ENCODE measurements around the gene PEAR1. TPM values are rescaled to one million over a fixed set of nuclear protein-coding genes. Genes with fewer than 3 reads are reported as not detected.

Gene PEAR1
- total RNA-seq, 1 experiment from 2014 or later, result 9.8 TPM

DNA sequence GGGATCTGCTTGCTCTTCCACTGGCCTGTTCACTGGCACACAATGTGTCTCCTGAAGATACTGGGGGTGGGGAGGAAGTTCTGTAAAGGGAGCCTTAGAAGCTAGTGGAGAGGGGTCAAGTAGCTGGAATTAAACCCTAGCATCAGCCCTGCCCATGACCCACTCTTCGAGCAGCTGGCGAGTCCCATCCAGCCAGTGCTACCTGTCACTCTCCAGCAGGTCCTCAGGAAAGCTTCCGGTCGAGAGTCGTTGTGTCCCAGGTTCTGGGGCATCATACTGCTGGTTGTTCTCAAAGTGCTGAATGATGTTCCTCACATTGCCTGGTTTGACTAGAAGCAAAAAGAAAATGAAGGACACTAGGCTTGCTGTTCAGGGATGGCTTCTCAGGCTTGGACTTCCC lies 57.9 kb downstream of the PEAR1 start:
- POLR2A ChIA-PET (ENCODE audit: unreplicated experiment), result no interaction called here
- Histone ChIP-seq H3K4me1 (replicated peaks; ENCODE audit: insufficient read depth) (peaks cover 9% of the 10 kb centered on the region), H3K36me3 (ENCODE audit: low read depth) (peaks cover 24% of the 10 kb centered on the region), H3F3A (ENCODE audit: insufficient read depth, low read depth) (no peaks in the 10 kb centered on the region; the same call in 1 of the 2 replicates), H3K27ac (no peak overlapping the region), H3K9me3 (ENCODE audit: insufficient read depth, low read depth) (no peaks in the 10 kb centered on the region), H4K20me1 (ENCODE audit: insufficient read depth) (no peaks in the 10 kb centered on the region), H3K27me3 (ENCODE audit: insufficient read depth, low read depth) (no peaks in the 10 kb centered on the region), H3K4me2 (no peak overlapping the region), H3K4me3 (no peak overlapping the region), H3K79me2 (ENCODE audit: low read depth) (no peaks in the 10 kb centered on the region), H3K9me2 (ENCODE audit: insufficient read depth) (no peaks in the 10 kb centered on the region), H2AFZ (no peak overlapping the region)
- intact Hi-C loops (cut with micrococcal nuclease; ENCODE audit: unreplicated experiment), result loop anchor here (10.0 kb wide), 1 partner anchor 123 kb away; no protein-coding TSS in a partner anchor
- no peak for TF ChIP-seq EZH2 (IDR thresholded peaks at IDR 0.05; ENCODE audit: low read depth)
- TF ChIP-seq, protein P1, sequence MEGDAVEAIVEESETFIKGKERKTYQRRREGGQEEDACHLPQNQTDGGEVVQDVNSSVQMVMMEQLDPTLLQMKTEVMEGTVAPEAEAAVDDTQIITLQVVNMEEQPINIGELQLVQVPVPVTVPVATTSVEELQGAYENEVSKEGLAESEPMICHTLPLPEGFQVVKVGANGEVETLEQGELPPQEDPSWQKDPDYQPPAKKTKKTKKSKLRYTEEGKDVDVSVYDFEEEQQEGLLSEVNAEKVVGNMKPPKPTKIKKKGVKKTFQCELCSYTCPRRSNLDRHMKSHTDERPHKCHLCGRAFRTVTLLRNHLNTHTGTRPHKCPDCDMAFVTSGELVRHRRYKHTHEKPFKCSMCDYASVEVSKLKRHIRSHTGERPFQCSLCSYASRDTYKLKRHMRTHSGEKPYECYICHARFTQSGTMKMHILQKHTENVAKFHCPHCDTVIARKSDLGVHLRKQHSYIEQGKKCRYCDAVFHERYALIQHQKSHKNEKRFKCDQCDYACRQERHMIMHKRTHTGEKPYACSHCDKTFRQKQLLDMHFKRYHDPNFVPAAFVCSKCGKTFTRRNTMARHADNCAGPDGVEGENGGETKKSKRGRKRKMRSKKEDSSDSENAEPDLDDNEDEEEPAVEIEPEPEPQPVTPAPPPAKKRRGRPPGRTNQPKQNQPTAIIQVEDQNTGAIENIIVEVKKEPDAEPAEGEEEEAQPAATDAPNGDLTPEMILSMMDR (conservative IDR thresholded peaks at IDR 0.05), result no peak
- DNase-seq, result no peak
- CTCF ChIA-PET, result no interaction called here
- BruUV-seq (replicated peaks), result no TSS peak

DNA sequence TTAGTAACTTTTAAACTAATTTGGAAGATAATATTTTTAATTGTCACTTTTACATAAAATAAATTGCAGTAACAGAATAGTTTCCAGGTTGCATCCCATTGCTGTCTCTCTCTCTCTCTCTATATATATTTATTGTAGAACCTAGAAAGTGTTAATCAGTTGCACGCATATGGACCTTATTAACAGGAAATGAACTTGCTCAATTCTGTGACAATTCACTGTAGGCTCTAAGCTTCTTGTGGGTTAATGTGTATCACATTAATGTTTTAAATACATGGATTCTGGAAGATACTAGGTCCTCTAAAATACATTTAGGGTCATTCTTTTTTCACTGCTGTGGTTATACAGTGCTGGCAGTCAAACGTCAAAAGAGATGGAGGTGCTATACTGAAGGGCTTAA lies 60.1 kb downstream of the PEAR1 start:
- no peaks in the 10 kb centered on the region for H3K9me3 ChIP-seq (ENCODE audit: insufficient read depth, low read depth)
- H3K4me2 ChIP-seq, result no peak overlapping the region
- no peaks in the 10 kb centered on the region for H4K20me1 ChIP-seq (ENCODE audit: insufficient read depth)
- H3K9me2 ChIP-seq (ENCODE audit: insufficient read depth), result no peaks in the 10 kb centered on the region
- intact Hi-C loops (cut with micrococcal nuclease; ENCODE audit: unreplicated experiment), result loop anchor here (10.0 kb wide), 1 partner anchor 121 kb away; no protein-coding TSS in a partner anchor
- H3K79me2 ChIP-seq (ENCODE audit: low read depth), result no peaks in the 10 kb centered on the region
- ChIA-PET CTCF (no interaction called here), POLR2A (ENCODE audit: unreplicated experiment) (no interaction called here)
- no peak for DNase-seq
- TF ChIP-seq, protein P1 (conservative IDR thresholded peaks at IDR 0.05), result no peak
- no peak for TF ChIP-seq EZH2 (IDR thresholded peaks at IDR 0.05; ENCODE audit: low read depth)
- H3K27ac ChIP-seq, result no peak overlapping the region
- H3F3A ChIP-seq (ENCODE audit: insufficient read depth, low read depth), result peaks cover 17% of the 10 kb centered on the region
- no TSS peak for BruUV-seq (replicated peaks)
- H3K27me3 ChIP-seq (ENCODE audit: insufficient read depth, low read depth), result no peaks in the 10 kb centered on the region
- peaks cover 24% of the 10 kb centered on the region for H3K36me3 ChIP-seq (ENCODE audit: low read depth)
- no peak overlapping the region for H3K4me3 ChIP-seq
- no peak overlapping the region for H2AFZ ChIP-seq
- peaks cover 27% of the 10 kb centered on the region for H3K4me1 ChIP-seq (replicated peaks; ENCODE audit: insufficient read depth)

GRCh38 chr1:156956333-156956732 lies 62.8 kb downstream of the PEAR1 start:
- Histone ChIP-seq H3K9me3 (ENCODE audit: insufficient read depth, low read depth) (no peaks in the 10 kb centered on the region), H3K9me2 (ENCODE audit: insufficient read depth) (no peaks in the 10 kb centered on the region), H3K4me2 (peak overlapping the region; percentile 76), H3K4me1 (replicated peaks; ENCODE audit: insufficient read depth) (peaks cover 49% of the 10 kb centered on the region), H4K20me1 (ENCODE audit: insufficient read depth) (no peaks in the 10 kb centered on the region), H3K36me3 (ENCODE audit: low read depth) (peaks cover 19% of the 10 kb centered on the region), H3K27ac (no peak overlapping the region), H3F3A (ENCODE audit: insufficient read depth, low read depth) (peaks cover 28% of the 10 kb centered on the region), H3K27me3 (ENCODE audit: insufficient read depth, low read depth) (no peaks in the 10 kb centered on the region), H2AFZ (no peak overlapping the region), H3K4me3 (no peak overlapping the region), H3K79me2 (ENCODE audit: low read depth) (no peaks in the 10 kb centered on the region)
- POLR2A ChIA-PET (ENCODE audit: unreplicated experiment), result no interaction called here
- no TSS peak for BruUV-seq (replicated peaks)
- CTCF ChIA-PET, result no interaction called here
- DNase-seq, result no peak
- TF ChIP-seq, protein P1 (conservative IDR thresholded peaks at IDR 0.05), result no peak
- no peak for TF ChIP-seq EZH2 (IDR thresholded peaks at IDR 0.05; ENCODE audit: low read depth)
- intact Hi-C loops (cut with micrococcal nuclease; ENCODE audit: unreplicated experiment), result loop anchor here (5.0 to 10.0 kb wide), 2 partner anchors 46 to 118 kb away; no protein-coding TSS in a partner anchor
